ENCODE measurements around the gene TNFAIP8. TPM values are rescaled to one million over a fixed set of nuclear protein-coding genes. Genes with fewer than 3 reads are reported as not detected.

Gene TNFAIP8
- total and polyA plus RNA-seq, 9 of the 15 experiments (the other 6 are each of a cell fraction or from before 2014, with no cell fraction given): 29.9 to 52.2 (median 44.8) TPM

- ChIA-PET CTCF (ENCODE audit: low intra/inter-chr PET ratio) (no interaction called here), POLR2A (interaction anchor here (0.6 to 2.6 kb wide), 4 partner anchors 11 to 21 kb away, joined by 3 to 11 read pairs (median 5); no protein-coding TSS in a partner anchor)
- Histone ChIP-seq H3K9me1 (ENCODE audit: control insufficient read depth, insufficient read depth, low read length) (no peaks in the 10 kb centered on the region), H2AFZ (ENCODE audit: low read depth, low read length) (no peak overlapping the region), H3K9me3 (replicated peaks; ENCODE audit: control insufficient read depth, insufficient read depth, low read depth, low read length) (no peaks in the 10 kb centered on the region), H3K4me1 (replicated peaks in 1 of 2; ENCODE audit: control insufficient read depth in 2 of 2, insufficient read depth in 2 of 2, low read length in 2 of 2) (peaks cover 20 to 56% of the 10 kb centered on the region in 2 experiments), H3K36me3 (ENCODE audit: control insufficient read depth, insufficient read depth, low read length) (no peaks in the 10 kb centered on the region; the same call in 1 of the 3 replicates), H3K27me3 (ENCODE audit: control insufficient read depth in 2 of 2, insufficient read depth in 2 of 2, low read length in 2 of 2) (no peaks in the 10 kb centered on the region), H3K27ac (ENCODE audit: extremely low read depth, low read depth, low read length) (no peak overlapping the region), H3K79me2 (ENCODE audit: control insufficient read depth, insufficient read depth, low read length) (peaks cover 70% of the 10 kb centered on the region), H4K20me1 (replicated peaks; ENCODE audit: control insufficient read depth, insufficient read depth, low read length) (no peaks in the 10 kb centered on the region), H3K4me3 (no peak overlapping the region), H3K9ac (ENCODE audit: insufficient read depth in 1 of 2, low read depth in 2 of 2, low read length in 2 of 2) (no peak overlapping the region), H3K4me2 (ENCODE audit: insufficient read depth, low read length) (no peak overlapping the region)
- in situ Hi-C loops (cut with MboI): no loop called here
- intact Hi-C loops (cut with micrococcal nuclease): no loop called here
- DNase-seq (ENCODE audit: extremely low read depth in 1 of 4, low spot score in 3 of 4): no peak
- ATAC-seq: no peak; the same call in 2 of the 3 replicates
- no TSS peak for BruUV-seq (replicated peaks)
- 36% methylated on average over 1 of the region's 1 CpG for WGBS (ENCODE audit: insufficient coverage, low coverage, missing lambda C conversion rate)
- no peak for FAIRE-seq
- no peak for TF ChIP-seq MXI1 (IDR thresholded peaks at IDR 0.05; ENCODE audit: low read depth, low read length)
- peak; percentile 29 to 40; a peak in 2 of 4 replicates for TF ChIP-seq TRIM24 (IDR thresholded peaks at IDR 0.05)
- TF ChIP-seq MEIS2 (IDR thresholded peaks at IDR 0.05; ENCODE audit: partially characterized antibody): no peak
- TF ChIP-seq, protein P1, sequence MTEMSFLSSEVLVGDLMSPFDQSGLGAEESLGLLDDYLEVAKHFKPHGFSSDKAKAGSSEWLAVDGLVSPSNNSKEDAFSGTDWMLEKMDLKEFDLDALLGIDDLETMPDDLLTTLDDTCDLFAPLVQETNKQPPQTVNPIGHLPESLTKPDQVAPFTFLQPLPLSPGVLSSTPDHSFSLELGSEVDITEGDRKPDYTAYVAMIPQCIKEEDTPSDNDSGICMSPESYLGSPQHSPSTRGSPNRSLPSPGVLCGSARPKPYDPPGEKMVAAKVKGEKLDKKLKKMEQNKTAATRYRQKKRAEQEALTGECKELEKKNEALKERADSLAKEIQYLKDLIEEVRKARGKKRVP (CRISPR knock-in tag; IDR thresholded peaks at IDR 0.05): peak; percentile 84
- TF ChIP-seq, protein P2, sequence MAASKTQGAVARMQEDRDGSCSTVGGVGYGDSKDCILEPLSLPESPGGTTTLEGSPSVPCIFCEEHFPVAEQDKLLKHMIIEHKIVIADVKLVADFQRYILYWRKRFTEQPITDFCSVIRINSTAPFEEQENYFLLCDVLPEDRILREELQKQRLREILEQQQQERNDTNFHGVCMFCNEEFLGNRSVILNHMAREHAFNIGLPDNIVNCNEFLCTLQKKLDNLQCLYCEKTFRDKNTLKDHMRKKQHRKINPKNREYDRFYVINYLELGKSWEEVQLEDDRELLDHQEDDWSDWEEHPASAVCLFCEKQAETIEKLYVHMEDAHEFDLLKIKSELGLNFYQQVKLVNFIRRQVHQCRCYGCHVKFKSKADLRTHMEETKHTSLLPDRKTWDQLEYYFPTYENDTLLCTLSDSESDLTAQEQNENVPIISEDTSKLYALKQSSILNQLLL (CRISPR knock-in tag; IDR thresholded peaks at IDR 0.05; ENCODE audit: borderline replicate concordance): no peak
- no peak for TF ChIP-seq SAFB (IDR thresholded peaks at IDR 0.05; ENCODE audit: borderline replicate concordance, low read depth, low read length)
- TF ChIP-seq ZNF175 (CRISPR knock-in tag; IDR thresholded peaks at IDR 0.05; ENCODE audit: low read depth): 0 out of 2 replicates have a peak, but pooled peaks have one; percentile 47
- no peak for TF ChIP-seq SRF (CRISPR knock-in tag; IDR thresholded peaks at IDR 0.05)
- TF ChIP-seq HMG20B (CRISPR knock-in tag; IDR thresholded peaks at IDR 0.05): 0 out of 2 replicates have a peak, but pooled peaks have one; percentile 3
- TF ChIP-seq POLR2H (tag; IDR thresholded peaks at IDR 0.05; ENCODE audit: low read depth): peak; percentile 72; the same call in 1 of the 2 replicates
- TF ChIP-seq FOSL1 (tag; conservative IDR thresholded peaks at IDR 0.05): 0 out of 2 replicates have a peak, but pooled peaks have one; percentile 5
- TF ChIP-seq GMEB1 (CRISPR knock-in tag; IDR thresholded peaks at IDR 0.05): peak; percentile 8; the same call in 1 of the 2 replicates
- no peak for TF ChIP-seq ZNF584 (CRISPR knock-in tag; IDR thresholded peaks at IDR 0.05; ENCODE audit: low read depth)
- TF ChIP-seq HLTF (IDR thresholded peaks at IDR 0.05): no peak
- TF ChIP-seq, protein P3, sequence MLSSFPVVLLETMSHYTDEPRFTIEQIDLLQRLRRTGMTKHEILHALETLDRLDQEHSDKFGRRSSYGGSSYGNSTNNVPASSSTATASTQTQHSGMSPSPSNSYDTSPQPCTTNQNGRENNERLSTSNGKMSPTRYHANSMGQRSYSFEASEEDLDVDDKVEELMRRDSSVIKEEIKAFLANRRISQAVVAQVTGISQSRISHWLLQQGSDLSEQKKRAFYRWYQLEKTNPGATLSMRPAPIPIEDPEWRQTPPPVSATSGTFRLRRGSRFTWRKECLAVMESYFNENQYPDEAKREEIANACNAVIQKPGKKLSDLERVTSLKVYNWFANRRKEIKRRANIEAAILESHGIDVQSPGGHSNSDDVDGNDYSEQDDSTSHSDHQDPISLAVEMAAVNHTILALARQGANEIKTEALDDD (IDR thresholded peaks at IDR 0.05): peak; percentile 93
- TF ChIP-seq CEBPG (CRISPR knock-in tag; IDR thresholded peaks at IDR 0.05): peak; percentile 70
- TF ChIP-seq CEBPG (tag; conservative IDR thresholded peaks at IDR 0.05 in 1 of 2, IDR thresholded peaks at IDR 0.05 in 1 of 2): peak; percentile 72 to 85
- TF ChIP-seq CBFA2T2 (conservative IDR thresholded peaks at IDR 0.05): no peak
Observed at GRCh38 chr5:119342406-119342805, 13.4 kb upstream of the TNFAIP8 start.
